ENCODE data around the gene RELA. TPM values are rescaled to one million over a fixed set of nuclear protein-coding genes. Genes with fewer than 3 reads are reported as not detected.

RELA gene
- total RNA-seq, 1 experiment from 2014 or later = 35.1 TPM

Small RNA genes within 50 kb of the gene (microRNA-seq; reads per million reads assigned to microRNA genes)
- gene MIR4489 (ENCODE audit: borderline number of aligned reads) (1.0 reads per million), gene MIR4690 (ENCODE audit: borderline number of aligned reads) (not detected)

Other genes starting within 250 kb of the RELA start
- 28.7 to 38.1 TPM (median 31.7 TPM) in 3 replicates for gene NEAT1, start 240.1 kb downstream of the RELA start, total RNA-seq (2021)
- 1,830 to 2,350 TPM (median 2,261 TPM) in 3 replicates for gene MALAT1, start 163.9 kb downstream of the RELA start, total RNA-seq (2021)
- 69.6 to 76.8 TPM (median 73.0 TPM) in 3 replicates for gene SCYL1, start 137.8 kb downstream of the RELA start, total RNA-seq (2021)
- gene LTBP3, start 104.6 kb downstream of the RELA start, total RNA-seq (2021) = 15.9 to 23.6 TPM (median 20.7 TPM) in 3 replicates
- gene ZNRD2, start 92.4 kb downstream of the RELA start, total RNA-seq (2021) = 54.8 to 70.9 TPM (median 55.7 TPM) in 3 replicates
- gene FAM89B, start 90.4 kb downstream of the RELA start, total RNA-seq (2021) = 13.3 to 17.5 TPM (median 16.7 TPM) in 3 replicates
- 11.8 to 13.7 TPM (median 12.6 TPM) in 3 replicates for gene EHBP1L1, start 86.9 kb downstream of the RELA start, total RNA-seq (2021)
- gene KCNK7, start 67.1 kb downstream of the RELA start, total RNA-seq (2021) = 1.4 to 2.1 TPM (median 2.0 TPM) in 3 replicates
- 46.1 to 56.1 TPM (median 52.8 TPM) in 3 replicates for gene MAP3K11, start 48.7 kb downstream of the RELA start, total RNA-seq (2021)
- 44.6 to 51.6 TPM (median 45.8 TPM) in 3 replicates for gene PCNX3, start 47.1 kb downstream of the RELA start, total RNA-seq (2021)
- gene SIPA1, start 24.8 kb downstream of the RELA start, total RNA-seq (2021) = 63.3 to 71.7 TPM (median 65.4 TPM) in 3 replicates
- 44.9 to 56.6 TPM (median 46.0 TPM) in 3 replicates for gene KAT5, start 49.3 kb upstream of the RELA start, total RNA-seq (2021)
- gene RNASEH2C, start 57.9 kb upstream of the RELA start, total RNA-seq (2021) = 42.1 to 53.0 TPM (median 52.2 TPM) in 3 replicates
- gene AP5B1, start 118.1 kb upstream of the RELA start, total RNA-seq (2021) = 16.5 to 17.7 TPM (median 17.2 TPM) in 3 replicates
- gene OVOL1, start 124.1 kb upstream of the RELA start, total RNA-seq (2021) = 6.8 to 7.7 TPM (median 7.7 TPM) in 3 replicates
- 2.2 to 3.4 TPM (median 2.9 TPM) in 3 replicates for gene SNX32, start 171.0 kb upstream of the RELA start, total RNA-seq (2021)
- 1,014 to 1,073 TPM (median 1,031 TPM) in 3 replicates for gene CFL1, start 195.3 kb upstream of the RELA start, total RNA-seq (2021)
- 44.9 to 45.9 TPM (median 45.1 TPM) in 3 replicates for gene MUS81, start 197.5 kb upstream of the RELA start, total RNA-seq (2021)
- gene EFEMP2, start 209.9 kb upstream of the RELA start, total RNA-seq (2021) = 14.2 to 17.9 TPM (median 17.8 TPM) in 3 replicates
- 0.18 TPM in 1 of 3 replicates, not detected in the others for gene CTSW, start 216.9 kb upstream of the RELA start, total RNA-seq (2021)
- 91.6 to 93.1 TPM (median 92.2 TPM) in 3 replicates for gene FIBP, start 225.6 kb upstream of the RELA start, total RNA-seq (2021)
- 52.7 to 55.3 TPM (median 53.0 TPM) in 3 replicates for gene CCDC85B, start 227.8 kb upstream of the RELA start, total RNA-seq (2021)
- 16.3 to 20.5 TPM (median 17.1 TPM) in 3 replicates for gene FOSL1, start 237.5 kb upstream of the RELA start, total RNA-seq (2021)

Data from WTC11 (cell line).